Upper lobe of left lung (tissue), 6 donors: ENCODE measurements around the gene STARD3NL. TPM values are rescaled to one million over a fixed set of nuclear protein-coding genes. Genes with fewer than 3 reads are reported as not detected.

Source experiments
- ATAC-seq, 2 donors: fragments of 200-7000 bp; cut with Tn5 transposase; one replicate each; pipeline ENCODE4 v1.9.1; 2022; ENCODE audit warnings: mild to moderate bottlenecking in 2 of 2, moderate library complexity in 2 of 2; ENCODE audit not compliant: low FRiP score in 2 of 2
- DNase-seq, 2 donors: peaks; one replicate each; pipeline ENCODE4 v3.0.0-alpha.2; 2019 to 2020
- H3K27ac ChIP-seq, 4 donors: fragments of 200-600 bp; sonication (generic); one replicate each; pipeline ENCODE4 v1.5.1; 2016 to 2019
- H3K27me3 ChIP-seq, 4 donors: fragments of 200-600 bp; sonication (generic); one replicate each; pipeline ENCODE4 v1.5.1; 2017 to 2019
- H3K36me3 ChIP-seq, 4 donors: fragments of 200-600 bp; sonication (generic); one replicate each; pipeline ENCODE4 v1.5.1; 2016 to 2019
- H3K4me1 ChIP-seq, 4 donors: fragments of 200-600 bp; sonication (generic); one replicate each; pipeline ENCODE4 v1.5.1; 2018 to 2019
- H3K4me3 ChIP-seq, 4 donors: fragments of 200-600 bp; sonication (generic); one replicate each; pipeline ENCODE4 v1.5.1; 2017 to 2019; ENCODE audit warnings: mild to moderate bottlenecking in 2 of 4, moderate library complexity in 1 of 4
- H3K9me3 ChIP-seq, 4 donors: fragments of 200-600 bp; sonication (generic); one replicate each; pipeline ENCODE4 v1.5.1; 2018 to 2019
- CTCF ChIP-seq, 6 experiments: fragments of 450-650 bp in 4 of 6; fragments of 200-600 bp in 2 of 6; sonication (generic) in 2 of 6; IDR thresholded peaks; one replicate each; pipeline ENCODE4 v1.5.1; 2016 to 2019; ENCODE audit warnings: antibody characterized with exemption in 6 of 6
- EP300 ChIP-seq, 4 donors: sonication (generic); formaldehyde crosslinking; IDR thresholded peaks; one replicate each; pipeline ENCODE4 v1.5.1; 2017; ENCODE audit warnings: antibody characterized with exemption in 4 of 4, control low read depth in 2 of 4
- POLR2A ChIP-seq, 4 donors: fragments of 450-650 bp; IDR thresholded peaks; one replicate each; pipeline ENCODE4 v1.5.1; 2016 to 2017; ENCODE audit warnings: antibody characterized with exemption in 4 of 4, mild to moderate bottlenecking in 2 of 4
- POLR2AphosphoS5 ChIP-seq, 2 donors: sonication (generic); formaldehyde crosslinking; IDR thresholded peaks; one replicate each; pipeline ENCODE4 v1.5.1; 2017; ENCODE audit warnings: antibody characterized with exemption in 2 of 2
- WGBS, 2 donors: methylation state at CpG; one replicate each; pipeline ENCODE4 v1.1.5; 2017 to 2018; 5-methylcytosine and 5-hydroxymethylcytosine counted together
- total RNA-seq, 6 donors: library from RNA; depleted of rRNA in 4 of 6; stranded (reverse); fragments of >200 nt in 4 of 6; gene quantifications; one replicate each; pipeline versions ENCODE4 v1.1.0 to v1.2.1, GENCODE V29; 2016 to 2021
- donor health status: DM: no; HTN: no; CAD: no; lungs with moderate emphysema.
- donor health status: DM: no; HTN: yes; CAD: no; lungs with severe emphysema.

STARD3NL gene
- total RNA-seq, 6 donors from 2014 or later: 30.3 to 80.0 (median 51.1) TPM

GRCh38 chr7:38179776-38180226 lies 1.8 kb downstream of the STARD3NL start:
- Histone ChIP-seq H3K4me1 (peaks cover 21 to 31% (median 28%) of the 10 kb centered on the region in 4 donors), H3K36me3 (no peaks in the 10 kb centered on the region), H3K27me3 (no peaks in the 10 kb centered on the region), H3K9me3 (no peaks in the 10 kb centered on the region), H3K4me3 (peak overlapping the region in 2 of 4 donors; percentile 7 to 74), H3K27ac (peak overlapping the region; percentile 13 to 97 (median 60))
- 18% methylated on average over 2 of the region's 2 CpGs for WGBS, 2 donors
- TF ChIP-seq POLR2AphosphoS5 (IDR thresholded peaks at IDR 0.05) (no peak), EP300 (IDR thresholded peaks at IDR 0.05) (no peak), POLR2A (IDR thresholded peaks at IDR 0.05) (no peak)
- DNase-seq (no peak), ATAC-seq (no peak)

- Histone ChIP-seq H3K36me3 (no peaks in the 10 kb centered on the region), H3K4me1 (peaks cover 21 to 37% (median 30%) of the 10 kb centered on the region in 4 donors), H3K27me3 (no peaks in the 10 kb centered on the region), H3K4me3 (no peak overlapping the region), H3K27ac (no peak overlapping the region), H3K9me3 (no peaks in the 10 kb centered on the region)
- DNase-seq (no peak), ATAC-seq (no peak)
- TF ChIP-seq EP300 (IDR thresholded peaks at IDR 0.05): no peak
- no peak for TF ChIP-seq POLR2A (IDR thresholded peaks at IDR 0.05)
- no peak for TF ChIP-seq POLR2AphosphoS5 (IDR thresholded peaks at IDR 0.05)
- TF ChIP-seq CTCF (IDR thresholded peaks at IDR 0.05): no peak
- WGBS, 2 donors: 71 to 74% methylated on average over 1 of the region's 1 CpG
Observed at GRCh38 chr7:38181111-38181510, 3.1 kb downstream of the STARD3NL start.

GRCh38 chr7:38182450-38182849 lies 4.4 kb downstream of the STARD3NL start:
- H3K9me3 ChIP-seq: no peaks in the 10 kb centered on the region
- H3K27ac ChIP-seq: no peak overlapping the region
- 96 to 100% methylated on average over 1 of the region's 1 CpG for WGBS, 2 donors
- ATAC-seq (no peak), DNase-seq (no peak)
- H3K4me3 ChIP-seq: no peak overlapping the region
- peaks cover 21 to 37% (median 30%) of the 10 kb centered on the region in 4 donors for H3K4me1 ChIP-seq
- no peaks in the 10 kb centered on the region for H3K36me3 ChIP-seq
- no peaks in the 10 kb centered on the region for H3K27me3 ChIP-seq
- TF ChIP-seq EP300 (IDR thresholded peaks at IDR 0.05) (no peak), POLR2AphosphoS5 (IDR thresholded peaks at IDR 0.05) (no peak), CTCF (IDR thresholded peaks at IDR 0.05) (no peak), POLR2A (IDR thresholded peaks at IDR 0.05) (no peak)

- no peak for ATAC-seq
- Histone ChIP-seq H3K4me3 (no peak overlapping the region), H3K36me3 (no peaks in the 10 kb centered on the region), H3K9me3 (no peaks in the 10 kb centered on the region), H3K27me3 (no peaks in the 10 kb centered on the region), H3K4me1 (peaks cover 8 to 18% (median 11%) of the 10 kb centered on the region in 4 donors), H3K27ac (no peak overlapping the region)
- DNase-seq: no peak
- TF ChIP-seq POLR2A (IDR thresholded peaks at IDR 0.05): no peak
- no peak for TF ChIP-seq EP300 (IDR thresholded peaks at IDR 0.05)
- no peak for TF ChIP-seq CTCF (IDR thresholded peaks at IDR 0.05)
- TF ChIP-seq POLR2AphosphoS5 (IDR thresholded peaks at IDR 0.05): no peak
- WGBS, 2 donors: 90% methylated on average over 6 of the region's 6 CpGs
Observed at GRCh38 chr7:38185395-38186307, 7.6 kb downstream of the STARD3NL start.

- Histone ChIP-seq H3K9me3 (no peaks in the 10 kb centered on the region), H3K4me1 (peaks cover 4 to 7% (median 6%) of the 10 kb centered on the region in 4 donors), H3K27ac (no peak overlapping the region), H3K4me3 (no peak overlapping the region), H3K36me3 (no peaks in the 10 kb centered on the region), H3K27me3 (no peaks in the 10 kb centered on the region)
- no peak for DNase-seq
- 76 to 77% methylated on average over 4 of the region's 4 CpGs for WGBS, 2 donors
- TF ChIP-seq EP300 (IDR thresholded peaks at IDR 0.05) (no peak), CTCF (IDR thresholded peaks at IDR 0.05) (no peak), POLR2A (IDR thresholded peaks at IDR 0.05) (no peak), POLR2AphosphoS5 (IDR thresholded peaks at IDR 0.05) (no peak)
- ATAC-seq: no peak
Observed at GRCh38 chr7:38186593-38187314, 8.7 kb downstream of the STARD3NL start.
